GOT3 (cell line): ENCODE data around the gene PATE4.
"Not testable (repeated sequence)": the region's sequence is repeated elsewhere in the genome, so short reads cannot be mapped to it uniquely, and the experiment has no call there.

Experiments used
- DNase-seq: peaks from one replicate; lab custom pipeline; 2025; ENCODE audit warnings: mixed read lengths; lab: John Stamatoyannopoulos, UW

Gene PATE4

GRCh38 chr11:125833016-125833415 is at the start of gene PATE4:
Gene PATE4 (plus strand): TSS chr11:125833316. CDS start chr11:125833360, 44 bp downstream.
- DNase-seq, result no peak

GRCh38 chr11:125784678-125785077 is 48.4 kb upstream of the PATE4 start:
- DNase-seq, result no peak

GRCh38 chr11:125787827-125788226 is 45.3 kb upstream of the PATE4 start, which contains the start of gene PATE3:
Gene PATE3 (plus strand): TSS chr11:125788127. CDS start chr11:125788152, 25 bp downstream.
- DNase-seq, result no peak

- no peak for DNase-seq
Measured at GRCh38 chr11:125790825-125791224, 42.3 kb upstream of the PATE4 start.

- DNase-seq, result no peak
Measured at GRCh38 chr11:125797641-125798040, 35.5 kb upstream of the PATE4 start.

- no peak for DNase-seq
Measured at GRCh38 chr11:125799808-125800207, 33.3 kb upstream of the PATE4 start.

- no peak for DNase-seq
Measured at GRCh38 chr11:125802387-125802786, 30.7 kb upstream of the PATE4 start.

- DNase-seq, result no peak
Measured at GRCh38 chr11:125807909-125808308, 25.2 kb upstream of the PATE4 start.

- no peak for DNase-seq
Measured at GRCh38 chr11:125835748-125836147, 2.6 kb downstream of the PATE4 start.

- DNase-seq, result no peak
Measured at GRCh38 chr11:125842321-125842948, 9.3 kb downstream of the PATE4 start.

GRCh38 chr11:125846188-125846587 is 13.1 kb downstream of the PATE4 start:
- no peak for DNase-seq

GRCh38 chr11:125857670-125858069 is 24.6 kb downstream of the PATE4 start:
- not testable (repeated sequence) for DNase-seq

GRCh38 chr11:125862786-125863185 is 29.7 kb downstream of the PATE4 start:
- DNase-seq, result not testable (repeated sequence)

- DNase-seq, result not testable (repeated sequence)
Measured at GRCh38 chr11:125865354-125865753, 32.2 kb downstream of the PATE4 start.

GRCh38 chr11:125869521-125869920 is 36.4 kb downstream of the PATE4 start:
- no peak for DNase-seq

- no peak for DNase-seq
Measured at GRCh38 chr11:125871391-125872137, 38.4 kb downstream of the PATE4 start.

GRCh38 chr11:125872138-125872491 is 39.0 kb downstream of the PATE4 start:
- DNase-seq, result no peak

GRCh38 chr11:125873881-125874555 is 40.9 kb downstream of the PATE4 start:
- DNase-seq, result no peak

- no peak for DNase-seq
Measured at GRCh38 chr11:125874556-125875124, 41.5 kb downstream of the PATE4 start.

- DNase-seq, result no peak
Measured at GRCh38 chr11:125881291-125881690, 48.2 kb downstream of the PATE4 start.

- no peak for DNase-seq
Measured at GRCh38 chr11:125883375-125883774, 50.3 kb downstream of the PATE4 start.

GRCh38 chr11:125886997-125887372 is 53.9 kb downstream of the PATE4 start:
- DNase-seq, result no peak
